Measurements from ENCODE around the gene RIPOR2.

Gene RIPOR2

GRCh38 chr6:24854077-24854666, 81.6 kb downstream of the RIPOR2 start:
- DNase-seq (ENCODE audit: low read depth in 1 of 2, low spot score in 1 of 2): no peak

GRCh38 chr6:24851086-24851485, 84.7 kb downstream of the RIPOR2 start:
- DNase-seq (ENCODE audit: low read depth in 1 of 2, low spot score in 1 of 2): no peak

- DNase-seq (ENCODE audit: low read depth in 1 of 2, low spot score in 1 of 2): no peak
Observed at GRCh38 chr6:24849713-24850112, 86.0 kb downstream of the RIPOR2 start.

GRCh38 chr6:24848461-24848860, 87.3 kb downstream of the RIPOR2 start:
- DNase-seq (ENCODE audit: low read depth in 1 of 2, low spot score in 1 of 2): no peak

- DNase-seq (ENCODE audit: low read depth in 1 of 2, low spot score in 1 of 2): no peak
Observed at GRCh38 chr6:24847402-24847801, 88.4 kb downstream of the RIPOR2 start.

- no peak for DNase-seq (ENCODE audit: low read depth in 1 of 2, low spot score in 1 of 2)
Observed at GRCh38 chr6:24845578-24845977, 90.2 kb downstream of the RIPOR2 start.

- DNase-seq (ENCODE audit: low read depth in 1 of 2, low spot score in 1 of 2): no peak
Observed at GRCh38 chr6:24844903-24845302, 90.9 kb downstream of the RIPOR2 start.

GRCh38 chr6:24844061-24844460, 91.7 kb downstream of the RIPOR2 start:
- no peak for DNase-seq (ENCODE audit: low read depth in 1 of 2, low spot score in 1 of 2)

GRCh38 chr6:24840187-24840586, 95.6 kb downstream of the RIPOR2 start:
- DNase-seq (ENCODE audit: low read depth in 1 of 2, low spot score in 1 of 2): no peak

- no peak for DNase-seq (ENCODE audit: low read depth in 1 of 2, low spot score in 1 of 2)
Observed at GRCh38 chr6:24838994-24839393, 96.8 kb downstream of the RIPOR2 start.

GRCh38 chr6:24838081-24838480, 97.7 kb downstream of the RIPOR2 start:
- no peak for DNase-seq (ENCODE audit: low read depth in 1 of 2, low spot score in 1 of 2)

GRCh38 chr6:24836109-24836508, 99.7 kb downstream of the RIPOR2 start:
- DNase-seq (ENCODE audit: low read depth in 1 of 2, low spot score in 1 of 2): no peak

- DNase-seq (ENCODE audit: low read depth in 1 of 2, low spot score in 1 of 2): no peak
Observed at GRCh38 chr6:24833711-24834386, 101.9 kb downstream of the RIPOR2 start.

- no peak for DNase-seq (ENCODE audit: low read depth in 1 of 2, low spot score in 1 of 2)
Observed at GRCh38 chr6:24832794-24833193, 103.0 kb downstream of the RIPOR2 start.

- DNase-seq (ENCODE audit: low read depth in 1 of 2, low spot score in 1 of 2): no peak
Observed at GRCh38 chr6:24831771-24832716, 103.7 kb downstream of the RIPOR2 start.

- DNase-seq (ENCODE audit: low read depth in 1 of 2, low spot score in 1 of 2): no peak
Observed at GRCh38 chr6:24829657-24830056, 106.1 kb downstream of the RIPOR2 start.

- no peak for DNase-seq (ENCODE audit: low read depth in 1 of 2, low spot score in 1 of 2)
Observed at GRCh38 chr6:24827970-24828369, 107.8 kb downstream of the RIPOR2 start.

- DNase-seq (ENCODE audit: low read depth in 1 of 2, low spot score in 1 of 2): no peak
Observed at GRCh38 chr6:24827162-24827561, 108.6 kb downstream of the RIPOR2 start.

GRCh38 chr6:24825130-24825630, 110.6 kb downstream of the RIPOR2 start:
- no peak for DNase-seq (ENCODE audit: low read depth in 1 of 2, low spot score in 1 of 2)

GRCh38 chr6:24824142-24824938, 111.4 kb downstream of the RIPOR2 start:
- DNase-seq (ENCODE audit: low read depth in 1 of 2, low spot score in 1 of 2): no peak

GRCh38 chr6:24823185-24823584, 112.6 kb downstream of the RIPOR2 start:
- DNase-seq (ENCODE audit: low read depth in 1 of 2, low spot score in 1 of 2): no peak
